ENCODE results near the gene THOC1. TPM values are rescaled to one million over a fixed set of nuclear protein-coding genes. Genes with fewer than 3 reads are reported as not detected.

THOC1 gene
- total and polyA plus RNA-seq, 2 donors (not counting 1 experiment from before 2014, with no cell fraction given) = 18.3 to 78.7 TPM

DNA sequence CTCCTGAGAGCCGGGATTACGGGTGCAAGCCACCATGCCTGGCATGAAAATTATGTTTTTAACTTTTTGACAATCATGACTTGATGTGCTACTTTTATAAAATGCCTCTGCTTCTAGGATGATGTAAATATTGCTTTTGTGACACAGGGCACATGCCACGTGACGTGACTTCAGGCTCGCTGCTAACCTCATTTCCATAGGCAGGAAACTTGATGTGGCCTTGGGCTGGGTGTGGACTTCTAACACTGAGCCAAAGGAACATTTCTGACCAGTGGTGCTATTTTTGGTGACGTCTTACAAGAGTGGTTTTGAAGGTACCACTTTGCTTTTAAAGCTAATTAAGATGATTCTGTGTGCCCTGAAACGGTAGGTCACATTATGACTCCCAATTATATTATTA, 34.2 kb upstream of the THOC1 start:
- Histone ChIP-seq H3K4me2 (replicated peaks; ENCODE audit: low read depth, low read length, poor library complexity, severe bottlenecking) (no peak overlapping the region), H3K4me3 (ENCODE audit: control extremely low read depth in 1 of 5, extremely low read depth in 1 of 5, insufficient read depth in 1 of 5, low read depth in 2 of 5, low read length in 4 of 5) (no peak overlapping the region), H3K4me1 (ENCODE audit: control insufficient read depth in 2 of 2, insufficient read depth in 2 of 2, low read length in 2 of 2) (no peaks in the 10 kb centered on the region), H2AFZ (ENCODE audit: insufficient read depth, low read depth, low read length, poor library complexity, severe bottlenecking) (no peak overlapping the region), H3K79me2 (ENCODE audit: control insufficient read depth, insufficient read depth, low read length) (no peaks in the 10 kb centered on the region), H3K36me3 (replicated peaks in 1 of 2; ENCODE audit: control extremely low read depth in 1 of 2, control insufficient read depth in 1 of 2, extremely low read depth in 1 of 2, insufficient read depth in 2 of 2, low read length in 1 of 2) (no peaks in the 10 kb centered on the region), H3K27me3 (replicated peaks in 1 of 4; ENCODE audit: control extremely low read depth in 1 of 4, control insufficient read depth in 3 of 4, insufficient read depth in 4 of 4, low read length in 3 of 4) (no peaks in the 10 kb centered on the region), H3K27ac (ENCODE audit: low read length in 2 of 2) (no peak overlapping the region), H3K9ac (ENCODE audit: low read length) (no peak overlapping the region), H3K9me3 (ENCODE audit: control extremely low read depth in 1 of 3, control insufficient read depth in 2 of 3, insufficient read depth in 1 of 3, low read length in 2 of 3) (no peaks in the 10 kb centered on the region), H4K20me1 (ENCODE audit: control insufficient read depth, insufficient read depth, low read length, poor library complexity, severe bottlenecking) (no peaks in the 10 kb centered on the region)
- no peak for TF ChIP-seq EZH2 (IDR thresholded peaks at IDR 0.05; ENCODE audit: borderline replicate concordance, insufficient read depth, low read depth, low read length, poor library complexity, severe bottlenecking)
- TF ChIP-seq, protein P1, sequence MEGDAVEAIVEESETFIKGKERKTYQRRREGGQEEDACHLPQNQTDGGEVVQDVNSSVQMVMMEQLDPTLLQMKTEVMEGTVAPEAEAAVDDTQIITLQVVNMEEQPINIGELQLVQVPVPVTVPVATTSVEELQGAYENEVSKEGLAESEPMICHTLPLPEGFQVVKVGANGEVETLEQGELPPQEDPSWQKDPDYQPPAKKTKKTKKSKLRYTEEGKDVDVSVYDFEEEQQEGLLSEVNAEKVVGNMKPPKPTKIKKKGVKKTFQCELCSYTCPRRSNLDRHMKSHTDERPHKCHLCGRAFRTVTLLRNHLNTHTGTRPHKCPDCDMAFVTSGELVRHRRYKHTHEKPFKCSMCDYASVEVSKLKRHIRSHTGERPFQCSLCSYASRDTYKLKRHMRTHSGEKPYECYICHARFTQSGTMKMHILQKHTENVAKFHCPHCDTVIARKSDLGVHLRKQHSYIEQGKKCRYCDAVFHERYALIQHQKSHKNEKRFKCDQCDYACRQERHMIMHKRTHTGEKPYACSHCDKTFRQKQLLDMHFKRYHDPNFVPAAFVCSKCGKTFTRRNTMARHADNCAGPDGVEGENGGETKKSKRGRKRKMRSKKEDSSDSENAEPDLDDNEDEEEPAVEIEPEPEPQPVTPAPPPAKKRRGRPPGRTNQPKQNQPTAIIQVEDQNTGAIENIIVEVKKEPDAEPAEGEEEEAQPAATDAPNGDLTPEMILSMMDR (IDR thresholded peaks at IDR 0.05) = no peak
- Mint-ChIP-seq H3K4me3 (no peak overlapping the region), H3K27me3 (peaks cover 13% of the 10 kb centered on the region), H3K27ac (no peak overlapping the region), H3K9me3 (ENCODE audit: insufficient read depth) (no peaks in the 10 kb centered on the region), H3K4me1 (no peaks in the 10 kb centered on the region)
- WGBS (ENCODE audit: insufficient coverage) = 100% methylated on average over 3 of the region's 7 CpGs
- ChIA-PET POLR2A (no interaction called here), CTCF (no interaction called here)
- DNase-seq (no peak), ATAC-seq (ENCODE audit: low read depth) (no peak)
- intact Hi-C loops (cut with micrococcal nuclease) = no loop called here

DNA sequence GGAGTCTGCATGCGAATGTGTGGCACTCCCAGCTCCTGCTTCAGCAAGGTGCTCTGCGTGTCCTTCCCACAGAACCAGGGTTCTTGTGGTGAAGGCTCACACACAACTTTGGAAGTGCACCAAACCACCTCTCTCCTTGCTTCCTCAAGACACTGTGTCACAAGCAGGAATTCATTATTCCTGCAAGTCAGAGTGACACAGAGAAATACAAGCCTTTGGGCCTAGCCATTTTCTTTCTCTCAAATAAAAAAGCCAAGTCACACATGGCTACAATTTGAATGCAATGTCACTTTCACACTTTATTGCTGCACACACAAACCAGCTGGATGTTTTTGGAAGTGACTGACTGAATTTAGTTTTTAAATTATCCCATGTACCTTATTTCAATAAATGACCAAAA, 30.1 kb upstream of the THOC1 start:
- Histone ChIP-seq H4K20me1 (ENCODE audit: control insufficient read depth, insufficient read depth, low read length, poor library complexity, severe bottlenecking) (no peaks in the 10 kb centered on the region), H3K79me2 (ENCODE audit: control insufficient read depth, insufficient read depth, low read length) (no peaks in the 10 kb centered on the region), H3K27ac (ENCODE audit: low read length in 2 of 2) (no peak overlapping the region), H3K27me3 (replicated peaks in 1 of 4; ENCODE audit: control extremely low read depth in 1 of 4, control insufficient read depth in 3 of 4, insufficient read depth in 4 of 4, low read length in 3 of 4) (no peaks in the 10 kb centered on the region), H3K36me3 (replicated peaks in 1 of 2; ENCODE audit: control extremely low read depth in 1 of 2, control insufficient read depth in 1 of 2, extremely low read depth in 1 of 2, insufficient read depth in 2 of 2, low read length in 1 of 2) (no peaks in the 10 kb centered on the region), H3K9me3 (ENCODE audit: control extremely low read depth in 1 of 3, control insufficient read depth in 2 of 3, insufficient read depth in 1 of 3, low read length in 2 of 3) (no peaks in the 10 kb centered on the region), H3K4me3 (ENCODE audit: control extremely low read depth in 1 of 5, extremely low read depth in 1 of 5, insufficient read depth in 1 of 5, low read depth in 2 of 5, low read length in 4 of 5) (no peak overlapping the region), H3K4me2 (replicated peaks; ENCODE audit: low read depth, low read length, poor library complexity, severe bottlenecking) (no peak overlapping the region), H2AFZ (ENCODE audit: insufficient read depth, low read depth, low read length, poor library complexity, severe bottlenecking) (no peak overlapping the region), H3K4me1 (ENCODE audit: control insufficient read depth in 2 of 2, insufficient read depth in 2 of 2, low read length in 2 of 2) (no peaks in the 10 kb centered on the region), H3K9ac (ENCODE audit: low read length) (no peak overlapping the region)
- DNase-seq (no peak), ATAC-seq (ENCODE audit: low read depth) (no peak)
- Mint-ChIP-seq H3K27ac (no peak overlapping the region), H3K4me3 (no peak overlapping the region), H3K27me3 (peaks cover 12% of the 10 kb centered on the region), H3K9me3 (ENCODE audit: insufficient read depth) (peaks cover 2% of the 10 kb centered on the region), H3K4me1 (no peaks in the 10 kb centered on the region)
- intact Hi-C loops (cut with micrococcal nuclease) = no loop called here
- ChIA-PET POLR2A (no interaction called here), CTCF (no interaction called here)
- TF ChIP-seq, protein P1 (IDR thresholded peaks at IDR 0.05) = no peak
- TF ChIP-seq EZH2 (IDR thresholded peaks at IDR 0.05; ENCODE audit: borderline replicate concordance, insufficient read depth, low read depth, low read length, poor library complexity, severe bottlenecking) = no peak
- 62% methylated on average over 2 of the region's 2 CpGs for WGBS (ENCODE audit: insufficient coverage)
